NT2/D1 (cell line): ENCODE results near the gene RAB22A.

Source experiments
- SUZ12 ChIP-seq: IDR thresholded peaks from 2 replicates; pipeline ENCODE4 v1.6.1; 2011; ENCODE audit not compliant: insufficient read length, insufficient read depth; ENCODE audit errors: extremely low read depth
- YY1 ChIP-seq: IDR thresholded peaks from 2 replicates; pipeline ENCODE4 v1.6.1; 2011; ENCODE audit not compliant: insufficient read length, insufficient read depth
- ZNF274 ChIP-seq: IDR thresholded peaks from 2 replicates; pipeline ENCODE4 v1.6.1; 2011; ENCODE audit warnings: mild to moderate bottlenecking, low read depth, low read length

DNA sequence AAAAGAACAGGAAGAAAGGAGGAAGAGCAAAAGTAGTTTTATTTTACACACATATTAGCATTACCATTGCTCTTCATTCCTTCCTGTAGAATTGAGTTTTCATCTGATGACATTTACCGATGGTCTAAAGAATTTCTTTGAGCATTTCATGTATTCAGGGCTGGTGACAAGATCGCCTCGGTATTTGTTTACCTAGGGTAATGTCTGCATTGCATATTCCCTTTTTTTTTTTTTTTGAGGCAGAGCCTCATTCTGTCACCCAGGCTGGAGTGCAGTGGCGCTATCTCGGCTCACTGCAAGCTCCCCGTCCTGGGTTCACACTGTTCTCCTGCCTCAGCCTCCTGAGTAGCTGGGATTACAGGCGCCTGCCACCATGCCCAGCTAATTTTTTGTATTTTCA lies 19.3 kb downstream of the RAB22A start:
- TF ChIP-seq ZNF274 (no peak), SUZ12 (no peak), YY1 (no peak)
